Heart right ventricle (tissue), 16 donors: ENCODE results near the gene NPFFR1. TPM values are rescaled to one million over a fixed set of nuclear protein-coding genes. Genes with fewer than 3 reads are reported as not detected.

Experiments
- ATAC-seq, 8 donors: fragments of 200-7000 bp; cut with Tn5 transposase; one replicate each; pipeline ENCODE4 v1.9.1; 2020; ENCODE audit warnings: mild to moderate bottlenecking in 8 of 8, moderate library complexity in 8 of 8, moderate number of reproducible peaks in 1 of 8
- DNase-seq, 2 donors: peaks; one replicate each; pipeline ENCODE4 v3.0.0-alpha.2; 2020
- H3K27ac ChIP-seq, 10 donors: fragments of 200-600 bp; sonication (generic) in 2 of 10; one replicate each; pipeline versions ENCODE4 v1.5.0 to v1.8.0; 2020 to 2022; ENCODE audit warnings: mild to moderate bottlenecking in 3 of 10
- H3K27me3 ChIP-seq, 7 donors: fragments of 200-600 bp; one replicate each; pipeline ENCODE4 v1.8.0; 2021 to 2022; ENCODE audit warnings: mild to moderate bottlenecking in 2 of 7
- H3K36me3 ChIP-seq, 9 donors: fragments of 200-600 bp; sonication (generic) in 1 of 9; one replicate each; pipeline versions ENCODE4 v1.5.0 to v1.8.0; 2020 to 2022; ENCODE audit warnings: mild to moderate bottlenecking in 2 of 9
- H3K4me1 ChIP-seq, 9 donors: fragments of 200-600 bp; sonication (generic) in 1 of 9; one replicate each; pipeline versions ENCODE4 v1.5.0 to v1.8.0; 2020 to 2022; ENCODE audit warnings: mild to moderate bottlenecking in 4 of 9
- H3K4me3 ChIP-seq, 10 donors: fragments of 200-600 bp; sonication (generic) in 2 of 10; one replicate each; pipeline versions ENCODE4 v1.5.0 to v1.8.0; 2020 to 2022; ENCODE audit warnings: mild to moderate bottlenecking in 7 of 10, moderate library complexity in 2 of 10
- H3K9me3 ChIP-seq, 11 donors: fragments of 200-600 bp in 10 of 11; sonication (generic) in 2 of 11; one replicate each; pipeline versions ENCODE4 v1.5.0 to v1.8.0; 2013 to 2022; ENCODE audit warnings: mild to moderate bottlenecking in 2 of 11, control low read depth in 1 of 11, moderate library complexity in 1 of 11
- WGBS, 2 donors: extraction: QIAGEN DNeasy Blood & Tissue Kit; methylation state at CpG; one replicate each; pipeline ENCODE4 v1.1.7; 2013; ENCODE audit warnings: inconsistent platforms in 1 of 2; 5-methylcytosine and 5-hydroxymethylcytosine counted together
- intact Hi-C, 10 donors: fragments of 100-400 bp; cut with DNase I; formaldehyde crosslinking; loops; one replicate each; pipeline versions ENCODE4 v1.11.1 to v1.14.2; 2022
- polyA plus RNA-seq, 2 donors: library from polyadenylated mRNA; stranded (reverse); fragments of 200-250 nt; gene quantifications; one replicate each; pipeline ENCODE4 v1.2.3, GENCODE V29; 2013
- total RNA-seq, 10 donors: library from RNA; stranded (reverse); fragmentation: NEBNext Ultra II Directional in 3 of 10; extraction: Animal tissue kit (Norgen Biotek cat#: 25700) in 3 of 10; gene quantifications; one replicate each; pipeline versions ENCODE4 v1.2.1 to v1.2.4, GENCODE V29; 2021 to 2023
- TF ChIP-seq, protein P1 (sequence below), 9 donors: fragments of 200-600 bp; sonication (generic) in 2 of 9; IDR thresholded peaks; one replicate each; pipeline versions ENCODE4 v1.5.0 to v1.8.0; 2021 to 2022; ENCODE audit warnings: antibody characterized with exemption in 9 of 9, mild to moderate bottlenecking in 5 of 9, moderate library complexity in 1 of 9
- donor health status: Arrhythmogenic right ventricular cardiomyopathy.
- donor health status: ischemic (EF 13 %, LVEDD 7.1; RV severe dilation, severe dysfunction).
- donor health status: healthy with polysubstance abuse.
- donor health status: DM: no; HTN: yes; CAD: no.
- donor health status: DM: no; HTN: no; CAD: no.
- donor health status: ischemic (EF 25% LVEDD 6.9; RV normal size, moderate dysfunction).
- donor health status: ischemic (EF 25% LVEDD 5.7; RV mildly dilated, moderate dysfunction).
- donor health status: healthy.
- donor health status: DM: yes; HTN: yes; CAD: no.
- donor health status: Ischemic cardiomyopathy.
- donor health status: ischemic (EF 35%, LVEDD 5.7; RV mildly dilated, moderate dysfunction).
- donor health status: nonischemic (EF 11% LVEDD 7.7; RV severe dilation, severe dysfunction).
- donor health status: DM: yes; HTN: yes; CAD: no.
- donor health status: PGD.
- donor health status: ischemic (EF 29% LVEDD 5.4; RV normal size, mild dysfunction).
- donor health status: nonischemic (EF 23%, LVEDD 6.1; RV moderate dilation, normal function).

Gene NPFFR1
- total and polyA plus RNA-seq, 12 donors = 0.07 TPM; not detected in 11

DNA sequence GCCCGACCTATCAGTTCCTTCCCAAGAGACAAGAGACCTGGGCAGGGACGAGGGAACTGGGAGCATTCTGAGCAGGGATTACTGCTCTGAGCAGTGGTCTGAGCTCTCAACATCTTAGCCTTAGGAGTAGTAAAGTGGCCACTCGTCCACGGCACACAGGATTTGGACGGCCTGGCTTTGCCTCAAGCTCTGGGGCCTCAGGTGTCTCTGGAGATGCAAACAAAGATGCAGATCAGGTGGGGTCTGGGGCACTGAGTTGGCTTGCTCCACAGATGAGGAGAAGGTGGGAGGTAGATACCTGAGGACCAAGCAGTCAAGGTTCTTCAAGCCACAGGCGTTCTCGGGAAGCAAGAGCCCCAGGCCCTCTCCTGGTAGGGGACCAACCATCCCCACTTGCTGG is 16.1 kb upstream of the NPFFR1 start:
- H3K4me3 ChIP-seq = no peak overlapping the region
- DNase-seq (no peak), ATAC-seq (no peak)
- H3K27ac ChIP-seq = no peak overlapping the region
- peaks cover 0 to 11% (median 0%) of the 10 kb centered on the region in 9 donors for H3K36me3 ChIP-seq
- peaks cover 11 to 33% (median 22%) of the 10 kb centered on the region in 9 donors for H3K4me1 ChIP-seq
- WGBS, 2 donors = 95 to 97% methylated on average over 7 of the region's 7 CpGs
- H3K9me3 ChIP-seq = no peaks in the 10 kb centered on the region
- no peaks in the 10 kb centered on the region for H3K27me3 ChIP-seq
- TF ChIP-seq, protein P1, sequence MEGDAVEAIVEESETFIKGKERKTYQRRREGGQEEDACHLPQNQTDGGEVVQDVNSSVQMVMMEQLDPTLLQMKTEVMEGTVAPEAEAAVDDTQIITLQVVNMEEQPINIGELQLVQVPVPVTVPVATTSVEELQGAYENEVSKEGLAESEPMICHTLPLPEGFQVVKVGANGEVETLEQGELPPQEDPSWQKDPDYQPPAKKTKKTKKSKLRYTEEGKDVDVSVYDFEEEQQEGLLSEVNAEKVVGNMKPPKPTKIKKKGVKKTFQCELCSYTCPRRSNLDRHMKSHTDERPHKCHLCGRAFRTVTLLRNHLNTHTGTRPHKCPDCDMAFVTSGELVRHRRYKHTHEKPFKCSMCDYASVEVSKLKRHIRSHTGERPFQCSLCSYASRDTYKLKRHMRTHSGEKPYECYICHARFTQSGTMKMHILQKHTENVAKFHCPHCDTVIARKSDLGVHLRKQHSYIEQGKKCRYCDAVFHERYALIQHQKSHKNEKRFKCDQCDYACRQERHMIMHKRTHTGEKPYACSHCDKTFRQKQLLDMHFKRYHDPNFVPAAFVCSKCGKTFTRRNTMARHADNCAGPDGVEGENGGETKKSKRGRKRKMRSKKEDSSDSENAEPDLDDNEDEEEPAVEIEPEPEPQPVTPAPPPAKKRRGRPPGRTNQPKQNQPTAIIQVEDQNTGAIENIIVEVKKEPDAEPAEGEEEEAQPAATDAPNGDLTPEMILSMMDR (IDR thresholded peaks at IDR 0.05) = no peak
- intact Hi-C loops = loop anchor here in 1 of 10 donors (10.0 kb wide), 1 partner anchor 65 kb away; the partner anchor contains the start of gene PPA1

DNA sequence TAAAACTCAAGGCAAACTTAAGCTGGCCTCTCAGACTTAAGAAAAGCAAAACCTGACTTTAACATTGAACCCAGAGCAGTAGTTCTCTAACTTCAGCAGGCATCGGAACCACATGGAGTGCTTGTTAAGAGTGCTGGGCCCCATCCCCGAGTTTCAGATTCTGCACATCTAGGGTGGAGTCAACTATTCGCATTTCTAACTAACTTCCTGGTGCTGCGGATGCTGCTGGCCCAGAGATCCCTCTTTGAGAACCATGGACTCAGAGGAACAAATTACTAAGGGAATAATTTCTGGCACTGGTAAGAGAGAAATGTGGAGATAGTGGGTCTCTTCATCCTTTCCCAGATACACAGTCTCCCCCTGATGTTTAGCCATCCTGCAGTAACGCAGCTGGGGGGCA is 14.6 kb upstream of the NPFFR1 start:
- H3K4me3 ChIP-seq = no peak overlapping the region
- DNase-seq (no peak), ATAC-seq (no peak)
- TF ChIP-seq, protein P1 (IDR thresholded peaks at IDR 0.05) = no peak
- H3K36me3 ChIP-seq = peaks cover 0 to 11% (median 0%) of the 10 kb centered on the region in 9 donors
- intact Hi-C loops = loop anchor here in 1 of 10 donors (10.0 kb wide), 1 partner anchor 64 kb away; the partner anchor contains the start of gene PPA1
- no peak overlapping the region for H3K27ac ChIP-seq
- no peaks in the 10 kb centered on the region for H3K27me3 ChIP-seq
- H3K9me3 ChIP-seq = no peaks in the 10 kb centered on the region
- H3K4me1 ChIP-seq = peaks cover 11 to 33% (median 22%) of the 10 kb centered on the region in 9 donors
- 76 to 79% methylated on average over 5 of the region's 5 CpGs for WGBS, 2 donors

DNA sequence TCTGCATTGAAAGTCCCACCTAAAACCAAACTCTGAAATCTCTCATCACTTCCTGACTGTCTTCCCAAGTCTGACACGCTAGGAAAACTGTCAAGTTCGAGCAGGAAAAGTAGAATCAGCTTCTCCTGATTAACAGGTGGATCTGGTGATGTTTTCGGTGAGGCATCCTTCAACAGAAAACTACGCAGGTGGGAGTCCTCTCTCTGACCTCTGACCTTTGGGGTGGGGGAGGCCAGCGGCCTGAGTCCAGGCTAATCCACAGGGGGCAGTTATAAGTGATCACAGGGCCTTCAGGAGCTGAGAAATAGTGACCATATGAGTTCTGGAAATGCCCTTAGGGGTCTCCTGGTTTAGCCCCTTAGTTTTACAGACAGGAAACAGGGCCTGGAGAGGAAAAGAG is 13.4 kb upstream of the NPFFR1 start:
- Histone ChIP-seq H3K27me3 (no peaks in the 10 kb centered on the region), H3K4me1 (peaks cover 11 to 29% (median 22%) of the 10 kb centered on the region in 9 donors), H3K36me3 (peaks cover 0 to 11% (median 0%) of the 10 kb centered on the region in 9 donors), H3K4me3 (no peak overlapping the region), H3K9me3 (no peaks in the 10 kb centered on the region), H3K27ac (peak overlapping the region; percentile 53 to 92 (median 85))
- DNase-seq (no peak), ATAC-seq (no peak)
- TF ChIP-seq, protein P1 (IDR thresholded peaks at IDR 0.05) = no peak
- intact Hi-C loops = loop anchor here in 1 of 10 donors (10.0 kb wide), 1 partner anchor 62 kb away; the partner anchor contains the start of gene PPA1
- WGBS, 2 donors = 59 to 60% methylated on average over 5 of the region's 5 CpGs

DNA sequence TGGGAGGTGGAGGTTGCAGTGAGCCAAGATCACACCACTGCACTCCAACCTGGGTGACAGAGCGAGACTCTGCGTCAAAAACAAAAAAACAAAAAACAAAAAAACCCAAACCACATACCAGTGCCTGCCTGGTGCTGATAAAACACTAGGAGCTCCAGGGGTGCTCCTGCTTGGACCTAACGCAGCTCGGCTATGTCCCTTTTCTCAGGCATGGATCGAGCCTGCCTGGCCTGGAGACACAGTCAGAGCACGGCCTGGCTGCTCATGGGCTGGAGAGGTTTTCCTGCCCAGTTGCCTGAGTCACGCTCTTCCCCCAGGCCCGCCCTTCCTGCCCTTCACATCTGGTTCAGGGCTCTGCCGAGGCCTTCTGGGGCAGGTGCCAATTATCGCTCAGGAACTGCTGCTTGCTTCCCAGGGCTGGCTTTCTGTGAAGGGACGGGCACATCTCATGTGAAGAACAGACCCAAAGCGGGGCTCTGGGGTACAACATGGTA is 12.6 kb upstream of the NPFFR1 start:
- 26 to 28% methylated on average over 12 of the region's 12 CpGs for WGBS, 2 donors
- Histone ChIP-seq H3K36me3 (peaks cover 0 to 11% (median 0%) of the 10 kb centered on the region in 9 donors), H3K9me3 (no peaks in the 10 kb centered on the region), H3K4me3 (no peak overlapping the region), H3K4me1 (peaks cover 11 to 23% (median 21%) of the 10 kb centered on the region in 9 donors), H3K27me3 (no peaks in the 10 kb centered on the region), H3K27ac (peak overlapping the region; percentile 53 to 92 (median 85))
- intact Hi-C loops = loop anchor here in 2 of 10 donors (1.0 to 10.0 kb wide), 2 partner anchors 22 to 62 kb away; partner anchors contain the start of gene PPA1 (in 1 of the 2)
- TF ChIP-seq, protein P1 (IDR thresholded peaks at IDR 0.05) = no peak
- ATAC-seq (peak; percentile 97 to 100 (median 99)), DNase-seq (peak; percentile 88 to 91)
